GM19193 (cell line): ENCODE results near the gene NELL1.

Source experiments
- POLR2A ChIP-seq: IDR thresholded peaks from 4 replicates; pipeline ENCODE4 v1.6.1; 2011; ENCODE audit not compliant: insufficient read depth, insufficient read length; ENCODE audit errors: extremely low read depth

NELL1 gene

GRCh38 chr11:21133244-21133643, 463.9 kb downstream of the NELL1 start:
- no peak for TF ChIP-seq POLR2A

GRCh38 chr11:21133722-21134121, 464.3 kb downstream of the NELL1 start:
- no peak for TF ChIP-seq POLR2A

- no peak for TF ChIP-seq POLR2A
These were observed 468.4 kb downstream of the NELL1 start for GRCh38 chr11:21137803-21138202.

GRCh38 chr11:21142007-21142406, 472.6 kb downstream of the NELL1 start:
- no peak for TF ChIP-seq POLR2A

- TF ChIP-seq POLR2A = no peak
These were observed 475.1 kb downstream of the NELL1 start for GRCh38 chr11:21144531-21144930.

- no peak for TF ChIP-seq POLR2A
These were observed 479.0 kb downstream of the NELL1 start for GRCh38 chr11:21148376-21148775.

GRCh38 chr11:21160140-21160539, 490.8 kb downstream of the NELL1 start:
- TF ChIP-seq POLR2A = no peak

- no peak for TF ChIP-seq POLR2A
These were observed 500.3 kb downstream of the NELL1 start for GRCh38 chr11:21169639-21170038.

- TF ChIP-seq POLR2A = no peak
These were observed 504.1 kb downstream of the NELL1 start for GRCh38 chr11:21173476-21173875.

GRCh38 chr11:21174781-21175180, 505.4 kb downstream of the NELL1 start:
- no peak for TF ChIP-seq POLR2A

- no peak for TF ChIP-seq POLR2A
These were observed 508.0 kb downstream of the NELL1 start for GRCh38 chr11:21177379-21177778.

- TF ChIP-seq POLR2A = no peak
These were observed 510.4 kb downstream of the NELL1 start for GRCh38 chr11:21179770-21180169.

- TF ChIP-seq POLR2A = no peak
These were observed 510.8 kb downstream of the NELL1 start for GRCh38 chr11:21180182-21180581.

- TF ChIP-seq POLR2A = no peak
These were observed 516.6 kb downstream of the NELL1 start for GRCh38 chr11:21185959-21186358.

GRCh38 chr11:21190181-21190580, 520.8 kb downstream of the NELL1 start:
- no peak for TF ChIP-seq POLR2A

GRCh38 chr11:21195995-21196394, 526.6 kb downstream of the NELL1 start:
- TF ChIP-seq POLR2A = no peak

GRCh38 chr11:21198498-21198897, 529.1 kb downstream of the NELL1 start:
- no peak for TF ChIP-seq POLR2A

- no peak for TF ChIP-seq POLR2A
These were observed 535.8 kb downstream of the NELL1 start for GRCh38 chr11:21205205-21205604.

GRCh38 chr11:21225860-21226259, 556.5 kb downstream of the NELL1 start:
- no peak for TF ChIP-seq POLR2A

- TF ChIP-seq POLR2A = no peak
These were observed 559.8 kb downstream of the NELL1 start for GRCh38 chr11:21229224-21229623.
